Activated T-cell treated with anti-CD3 and anti-CD28 coated beads, Interleukin-2, amount 50 U/mL, for 72 hours (primary cell): ENCODE results near the gene VPS26A. TPM values are rescaled to one million over a fixed set of nuclear protein-coding genes. Genes with fewer than 3 reads are reported as not detected.
A peak's percentile ranks its signal among the peaks of the same experiment; 100 is the strongest.

ENCODE experiments used
- ATAC-seq, 2 donors: fragments of 150-1000 bp; cut with Tn5 transposase; replicated peaks in 1 of 2; 2 replicates each; pipeline ENCODE4 v1.10.0; 2021; ENCODE audit warnings: moderate library complexity in 2 of 2, mild to moderate bottlenecking in 1 of 2
- DNase-seq, 2 donors: peaks; one replicate each; pipeline ENCODE4 v3.0.0; 2021 to 2022; ENCODE audit warnings: mixed read lengths in 1 of 2
- H3K27ac Mint-ChIP-seq: one replicate; pipeline ENCODE4 v1.8.0; 2022; ENCODE audit warnings: mild to moderate bottlenecking, moderate library complexity, mixed read lengths
- H3K27me3 Mint-ChIP-seq: one replicate; pipeline ENCODE4 v1.8.0; 2022; ENCODE audit warnings: low read depth, mixed read lengths
- H3K36me3 Mint-ChIP-seq, 2 donors: one replicate each; pipeline ENCODE4 v1.8.0; 2022; ENCODE audit warnings: mixed read lengths in 2 of 2, mild to moderate bottlenecking in 1 of 2; ENCODE audit not compliant: insufficient read depth in 2 of 2
- H3K4me1 Mint-ChIP-seq: one replicate; pipeline ENCODE4 v1.8.0; 2022; ENCODE audit warnings: low read depth, mixed read lengths
- H3K4me3 Mint-ChIP-seq, 2 donors: one replicate each; pipeline ENCODE4 v1.8.0; 2022; ENCODE audit warnings: mild to moderate bottlenecking in 2 of 2, mixed read lengths in 2 of 2, moderate library complexity in 2 of 2
- H3K9me3 Mint-ChIP-seq, 2 donors: one replicate each; pipeline ENCODE4 v1.8.0; 2022; ENCODE audit warnings: mixed read lengths in 2 of 2
- total RNA-seq, 2 donors: library from RNA; stranded (reverse); gene quantifications; one replicate each; pipeline ENCODE4 v1.2.3, GENCODE V29; 2022

Gene VPS26A
- total RNA-seq, 2 donors from 2014 or later = 39.0 to 39.1 TPM

GRCh38 chr10:69091143-69091651 is 32.8 kb upstream of the VPS26A start:
- peak overlapping the region; percentile 86 for H3K27ac Mint-ChIP-seq
- peaks cover 18 to 40% of the 10 kb centered on the region in 2 donors for H3K36me3 Mint-ChIP-seq
- H3K4me1 Mint-ChIP-seq = peaks cover 68% of the 10 kb centered on the region
- H3K9me3 Mint-ChIP-seq = no peaks in the 10 kb centered on the region
- DNase-seq (no peak), ATAC-seq (no peak)
- H3K27me3 Mint-ChIP-seq = no peaks in the 10 kb centered on the region
- peak overlapping the region; percentile 87 to 92 for H3K4me3 Mint-ChIP-seq

GRCh38 chr10:69092959-69093850 is 30.8 kb upstream of the VPS26A start:
- DNase-seq (peak; percentile 79 to 82), ATAC-seq (peak in 1 of 2 donors; percentile 23)
- Mint-ChIP-seq H3K4me1 (peaks cover 60% of the 10 kb centered on the region), H3K27me3 (no peaks in the 10 kb centered on the region), H3K9me3 (no peaks in the 10 kb centered on the region), H3K4me3 (peak overlapping the region; percentile 57 to 92), H3K36me3 (peaks cover 20 to 44% of the 10 kb centered on the region in 2 donors), H3K27ac (peak overlapping the region; percentile 35)

DNA sequence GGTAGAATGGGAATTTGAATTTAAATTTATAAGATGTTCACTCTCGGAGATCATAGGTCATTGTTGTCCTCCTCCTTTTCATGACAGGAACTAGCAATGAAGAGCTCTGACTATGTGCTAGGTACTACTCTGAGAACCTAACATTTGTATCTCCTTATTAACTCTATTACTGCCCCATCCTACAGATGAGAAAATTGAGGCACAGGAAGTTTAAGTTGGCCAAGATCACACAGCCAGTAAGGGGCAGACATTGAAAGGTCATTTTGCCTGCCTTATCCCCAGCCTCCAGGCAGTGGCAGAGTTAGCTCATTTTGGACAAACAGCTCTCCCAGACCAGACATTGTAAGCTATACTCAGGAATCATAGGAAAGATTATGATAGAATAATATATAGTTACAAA is 30.0 kb upstream of the VPS26A start:
- H3K27me3 Mint-ChIP-seq = no peaks in the 10 kb centered on the region
- ATAC-seq (no peak), DNase-seq (no peak)
- H3K27ac Mint-ChIP-seq = no peak overlapping the region
- peak overlapping the region in 1 of 2 donors; percentile 23 for H3K4me3 Mint-ChIP-seq
- peaks cover 18 to 43% of the 10 kb centered on the region in 2 donors for H3K36me3 Mint-ChIP-seq
- H3K4me1 Mint-ChIP-seq = peaks cover 58% of the 10 kb centered on the region
- no peaks in the 10 kb centered on the region for H3K9me3 Mint-ChIP-seq

DNA sequence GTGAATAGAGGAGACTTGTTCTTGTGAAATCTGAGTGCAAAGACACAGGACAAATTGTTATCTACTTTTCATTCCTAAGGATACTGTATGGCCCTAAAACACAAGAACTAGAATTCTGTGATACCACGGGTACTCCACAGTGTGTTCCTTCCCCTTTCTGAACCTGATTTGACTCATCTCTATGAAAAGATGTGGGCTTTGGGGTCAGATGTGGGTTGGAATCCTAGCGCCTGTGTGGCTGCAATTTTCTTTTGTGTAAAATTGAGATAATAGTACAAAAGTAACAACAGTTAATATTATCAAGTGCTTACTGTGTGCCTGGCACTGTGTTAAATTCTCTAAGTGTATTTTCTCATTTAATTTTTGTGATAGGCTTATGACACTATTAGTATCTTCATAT is 27.9 kb upstream of the VPS26A start:
- H3K9me3 Mint-ChIP-seq = no peaks in the 10 kb centered on the region
- peaks cover 13 to 32% of the 10 kb centered on the region in 2 donors for H3K36me3 Mint-ChIP-seq
- ATAC-seq = no peak
- H3K4me3 Mint-ChIP-seq = peak overlapping the region in 1 of 2 donors; percentile 40
- peak overlapping the region; percentile 76 for H3K27ac Mint-ChIP-seq
- peaks cover 55% of the 10 kb centered on the region for H3K4me1 Mint-ChIP-seq
- no peaks in the 10 kb centered on the region for H3K27me3 Mint-ChIP-seq
- DNase-seq = no peak

DNA sequence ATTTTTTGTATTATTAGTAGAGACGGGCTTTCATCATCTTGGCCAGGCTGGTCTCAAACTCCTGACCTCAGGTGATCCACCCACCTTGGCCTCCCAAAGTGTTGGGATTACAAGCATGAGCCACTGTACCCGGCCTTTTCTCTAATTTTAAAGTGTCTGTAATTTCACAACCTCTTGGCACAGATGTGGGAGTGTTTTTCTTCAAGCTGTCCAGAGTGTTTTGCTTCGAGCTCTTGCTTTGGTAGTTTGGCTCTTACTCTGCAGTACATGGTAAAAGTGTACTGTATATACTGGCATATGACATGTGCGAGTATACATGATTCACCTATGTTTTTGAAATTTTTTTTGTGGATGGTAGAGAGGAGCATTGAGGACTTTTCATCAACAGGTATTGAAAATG is 26.2 kb upstream of the VPS26A start:
- DNase-seq (no peak), ATAC-seq (no peak)
- Mint-ChIP-seq H3K9me3 (no peaks in the 10 kb centered on the region), H3K4me1 (peaks cover 55% of the 10 kb centered on the region), H3K4me3 (peak overlapping the region in 1 of 2 donors; percentile 59), H3K36me3 (peaks cover 23 to 42% of the 10 kb centered on the region in 2 donors), H3K27ac (peak overlapping the region; percentile 64), H3K27me3 (no peaks in the 10 kb centered on the region)

DNA sequence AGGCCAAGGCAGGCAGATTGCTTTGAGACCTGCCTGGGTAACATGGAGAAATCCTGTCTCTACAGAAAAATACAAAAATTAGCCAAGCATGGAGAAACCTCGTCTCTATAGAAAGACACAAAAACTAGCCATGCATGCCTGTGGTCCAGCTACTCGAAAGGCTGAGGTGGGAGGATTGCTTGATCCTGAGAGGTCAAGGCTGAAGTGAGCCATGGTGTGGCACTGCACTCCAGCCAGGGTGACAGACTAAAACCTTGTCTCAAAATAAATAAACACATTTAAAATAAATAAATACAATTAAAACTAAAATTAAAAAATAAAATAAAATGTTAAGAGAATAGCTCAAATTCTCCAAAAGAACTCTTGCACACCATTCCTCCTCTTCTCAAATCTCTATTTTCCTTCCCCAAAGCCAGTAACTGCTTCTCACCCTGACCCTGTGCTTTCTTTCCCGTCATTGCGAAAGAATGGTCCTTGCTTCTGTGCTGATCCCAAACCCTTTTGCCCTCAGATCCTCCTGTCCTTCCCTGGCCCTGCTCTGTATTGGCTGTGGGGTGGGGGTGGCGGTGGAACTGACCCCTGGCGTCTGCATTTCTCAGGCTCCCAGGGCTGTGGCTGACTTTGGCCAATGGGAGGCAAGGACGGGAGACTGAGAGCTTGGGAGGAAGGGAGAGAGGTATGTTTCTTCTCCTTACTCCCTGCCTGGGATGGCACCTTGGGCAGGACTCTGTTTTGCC is 23.7 kb upstream of the VPS26A start:
- ATAC-seq = peak in 1 of 2 donors; percentile 22
- Mint-ChIP-seq H3K4me1 (peaks cover 43% of the 10 kb centered on the region), H3K27me3 (no peaks in the 10 kb centered on the region), H3K27ac (no peak overlapping the region), H3K36me3 (peaks cover 25 to 52% of the 10 kb centered on the region in 2 donors), H3K9me3 (no peaks in the 10 kb centered on the region), H3K4me3 (peak overlapping the region in 1 of 2 donors; percentile 7)
- DNase-seq = no peak

GRCh38 chr10:69101451-69102095 is 22.4 kb upstream of the VPS26A start:
- Mint-ChIP-seq H3K4me1 (peaks cover 41% of the 10 kb centered on the region), H3K9me3 (no peaks in the 10 kb centered on the region), H3K4me3 (peak overlapping the region; percentile 30 to 53), H3K27me3 (no peaks in the 10 kb centered on the region), H3K36me3 (peaks cover 24 to 48% of the 10 kb centered on the region in 2 donors), H3K27ac (peak overlapping the region; percentile 18)
- peak; percentile 52 to 70 for ATAC-seq
- peak in 1 of 2 donors; percentile 27 for DNase-seq

GRCh38 chr10:69102440-69102839 is 21.5 kb upstream of the VPS26A start:
- ATAC-seq (no peak), DNase-seq (no peak)
- Mint-ChIP-seq H3K9me3 (no peaks in the 10 kb centered on the region), H3K27ac (peak overlapping the region; percentile 18), H3K27me3 (no peaks in the 10 kb centered on the region), H3K4me1 (peaks cover 41% of the 10 kb centered on the region), H3K4me3 (peak overlapping the region in 1 of 2 donors; percentile 53), H3K36me3 (peaks cover 24 to 48% of the 10 kb centered on the region in 2 donors)

GRCh38 chr10:69103784-69104183 is 20.2 kb upstream of the VPS26A start:
- no peaks in the 10 kb centered on the region for H3K27me3 Mint-ChIP-seq
- H3K36me3 Mint-ChIP-seq = peaks cover 20 to 37% of the 10 kb centered on the region in 2 donors
- ATAC-seq (no peak), DNase-seq (no peak)
- H3K4me3 Mint-ChIP-seq = no peak overlapping the region
- H3K9me3 Mint-ChIP-seq = no peaks in the 10 kb centered on the region
- H3K4me1 Mint-ChIP-seq = peaks cover 34% of the 10 kb centered on the region
- peak overlapping the region; percentile 40 for H3K27ac Mint-ChIP-seq

DNA sequence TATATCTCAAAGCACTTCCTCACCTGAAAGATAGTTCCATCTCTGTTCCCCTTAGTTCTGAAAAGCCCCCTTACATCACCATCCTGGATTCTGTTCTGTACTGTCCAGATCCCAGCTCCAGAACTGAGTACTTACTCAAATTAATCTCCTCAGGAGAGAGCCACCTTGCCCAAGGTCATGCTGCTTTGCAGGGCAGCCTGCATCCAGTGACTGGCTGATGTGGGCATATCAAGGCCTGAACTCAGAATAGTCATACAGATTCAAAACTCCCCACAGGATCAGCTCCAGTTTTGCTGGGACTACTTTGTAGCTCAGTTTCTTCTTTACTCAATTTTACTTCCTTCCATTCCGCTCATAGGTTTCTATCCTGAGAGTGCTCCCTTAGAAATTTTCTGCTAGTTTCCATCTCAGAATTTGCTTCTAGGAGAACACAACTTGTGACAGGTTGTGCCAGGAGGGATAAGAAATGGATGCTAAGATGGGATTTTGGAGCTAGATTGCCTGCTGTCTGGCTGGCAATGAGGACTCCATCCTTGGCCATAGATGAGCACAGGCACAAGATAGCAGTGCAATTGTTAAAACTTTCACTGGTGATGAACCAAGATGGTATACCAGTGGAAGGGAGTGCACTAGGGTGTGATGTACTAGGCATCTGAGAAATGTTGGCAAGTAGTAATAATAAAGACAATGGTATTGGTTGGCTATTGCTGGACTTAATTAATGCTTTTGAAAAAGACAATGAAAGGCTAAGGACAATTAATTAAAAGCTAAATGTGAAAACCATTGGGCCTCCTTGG is 18.8 kb upstream of the VPS26A start:
- H3K36me3 Mint-ChIP-seq = peaks cover 20 to 37% of the 10 kb centered on the region in 2 donors
- no peak overlapping the region for H3K4me3 Mint-ChIP-seq
- no peaks in the 10 kb centered on the region for H3K27me3 Mint-ChIP-seq
- no peak for DNase-seq
- no peak for ATAC-seq
- H3K4me1 Mint-ChIP-seq = peaks cover 30% of the 10 kb centered on the region
- H3K9me3 Mint-ChIP-seq = no peaks in the 10 kb centered on the region
- peak overlapping the region; percentile 30 for H3K27ac Mint-ChIP-seq

DNA sequence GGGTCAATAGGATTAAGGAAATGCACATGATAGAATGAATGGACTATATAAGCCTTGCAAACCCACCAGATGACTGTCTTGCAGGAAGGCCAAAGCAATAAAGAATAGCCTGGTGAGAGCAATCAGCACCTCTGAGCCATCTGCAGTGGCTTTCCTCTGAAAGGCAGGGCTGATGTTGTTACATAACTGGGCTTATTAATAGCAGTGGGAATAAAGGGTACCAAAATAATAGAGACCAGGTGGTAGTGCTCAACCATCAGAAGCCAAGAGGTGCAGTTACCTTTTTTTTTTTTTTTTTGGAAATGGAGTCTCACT is 16.8 kb upstream of the VPS26A start:
- H3K4me1 Mint-ChIP-seq = peaks cover 10% of the 10 kb centered on the region
- peaks cover 11 to 23% of the 10 kb centered on the region in 2 donors for H3K36me3 Mint-ChIP-seq
- no peaks in the 10 kb centered on the region for H3K9me3 Mint-ChIP-seq
- H3K27me3 Mint-ChIP-seq = no peaks in the 10 kb centered on the region
- peak overlapping the region; percentile 66 for H3K27ac Mint-ChIP-seq
- ATAC-seq = peak; percentile 12 to 16
- H3K4me3 Mint-ChIP-seq = no peak overlapping the region
- no peak for DNase-seq

DNA sequence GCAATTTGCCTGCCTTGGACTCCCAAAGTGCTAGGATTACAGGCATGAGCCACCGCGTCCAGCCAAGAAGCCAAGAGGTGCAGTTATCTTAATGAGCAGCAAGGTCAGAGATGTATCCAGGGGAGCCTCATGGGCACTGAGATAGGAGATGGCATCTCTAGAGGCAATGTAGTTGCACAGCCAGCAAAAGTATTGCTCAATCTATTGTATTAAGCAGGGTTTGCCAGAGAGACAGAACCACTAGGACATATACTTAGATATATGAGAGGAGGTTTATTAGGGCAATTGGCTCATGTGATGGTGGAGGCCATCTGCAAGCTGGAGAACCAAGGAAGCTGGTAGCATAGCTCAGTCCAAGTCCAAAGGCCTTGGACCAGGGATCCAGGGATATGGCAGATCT is 16.3 kb upstream of the VPS26A start:
- Mint-ChIP-seq H3K4me1 (peaks cover 5% of the 10 kb centered on the region), H3K9me3 (no peaks in the 10 kb centered on the region), H3K27ac (no peak overlapping the region), H3K4me3 (no peak overlapping the region), H3K27me3 (no peaks in the 10 kb centered on the region), H3K36me3 (peaks cover 7 to 18% of the 10 kb centered on the region in 2 donors)
- DNase-seq (no peak), ATAC-seq (peak; percentile 3 to 10)
